HepG2 (cell line): ENCODE data around the gene PBX1. TPM values are rescaled to one million over a fixed set of nuclear protein-coding genes. Genes with fewer than 3 reads are reported as not detected.

Experiments used
- ATAC-seq: fragments of 200-7000 bp; cut with Tn5 transposase; 3 replicates; pipeline ENCODE4 v1.9.1; 2020; ENCODE audit warnings: mild to moderate bottlenecking, moderate library complexity
- BruUV-seq: library from RNA; stranded (reverse); fragments of 400-500 nt; replicated peaks from 2 replicates; lab custom pipeline; 2021; lab: Mats Ljungman, UMichigan
- CTCF ChIA-PET: fragments of 300-600 bp; formaldehyde crosslinking; extraction: SDS; loops from one replicate; lab custom pipeline; 2021; ENCODE audit warnings: low total read pairs, inconsistent platforms, low intra/inter-chr PET ratio; lab: Yijun Ruan, JAX
- POLR2A ChIA-PET: fragments of 350-600 bp; sonication (Branson Sonifier 250); formaldehyde crosslinking; loops from one replicate; lab custom pipeline; 2020; ENCODE audit warnings: antibody characterized with exemption, inconsistent platforms; lab: Yijun Ruan, JAX
- DNase-seq: peaks from one replicate; pipeline ENCODE4 v3.0.0-alpha.2; 2015; ENCODE audit warnings: low spot score
- FAIRE-seq: peaks from 3 replicates; lab custom pipeline; 2011; peaks lifted over from hg19 to GRCh38; lab: Jason Lieb, UNC
- H2AFZ ChIP-seq: one replicate; pipeline ENCODE4 v1.6.1; 2011; ENCODE audit warnings: low read length, inconsistent platforms
- H3K27ac ChIP-seq: fragments of 300-600 bp; 3 replicates; pipeline ENCODE4 v1.8.0; 2011; ENCODE audit warnings: mixed run types, mild to moderate bottlenecking, mixed read lengths, low read length, inconsistent platforms; ENCODE audit not compliant: insufficient read depth; ENCODE audit errors: extremely low read length
- H3K27me3 ChIP-seq, 2 experiments: fragments of 200-600 bp in 1 of 2; 2 replicates in 1 of 2; 3 replicates in 1 of 2; pipeline versions ENCODE4 v1.6.0 to v1.8.0; 2011; ENCODE audit warnings: low read length in 2 of 2, mild to moderate bottlenecking in 2 of 2, moderate library complexity in 2 of 2, inconsistent platforms in 1 of 2; ENCODE audit not compliant: insufficient read depth in 2 of 2, control insufficient read depth in 1 of 2
- H3K36me3 ChIP-seq, 2 experiments: fragments of 200-600 bp in 1 of 2; replicated peaks in 1 of 2; 2 replicates in 1 of 2; 3 replicates in 1 of 2; pipeline versions ENCODE4 v1.5.1 to v1.8.0; 2011; ENCODE audit warnings: low read length in 2 of 2, inconsistent platforms in 1 of 2; ENCODE audit not compliant: insufficient read depth in 2 of 2, control insufficient read depth in 1 of 2
- H3K4me1 ChIP-seq: 2 replicates; pipeline ENCODE4 v1.5.1; 2012; ENCODE audit warnings: low read length, inconsistent platforms; ENCODE audit not compliant: insufficient read depth
- H3K4me2 ChIP-seq: 2 replicates; pipeline ENCODE4 v1.6.0; 2011; ENCODE audit warnings: low read depth, low read length, inconsistent platforms
- H3K4me3 ChIP-seq, 3 experiments: fragments of 200-600 bp in 1 of 3; sonication (generic), shearing (Covaris generic) in 1 of 3; replicated peaks in 1 of 3; 2 replicates each; pipeline ENCODE4 v1.5.1; 2011 to 2016; ENCODE audit warnings: low read length in 3 of 3, inconsistent platforms in 2 of 3, low read depth in 2 of 3, mild to moderate bottlenecking in 2 of 3, control low read depth in 1 of 3, mixed read lengths in 1 of 3; ENCODE audit not compliant: insufficient read depth in 1 of 3
- H3K79me2 ChIP-seq: one replicate; pipeline ENCODE4 v1.6.1; 2011; ENCODE audit warnings: low read length, inconsistent platforms; ENCODE audit not compliant: insufficient read depth
- H3K9ac ChIP-seq: 2 replicates; pipeline ENCODE4 v1.6.0; 2011; ENCODE audit warnings: mild to moderate bottlenecking, low read depth, low read length, inconsistent platforms; ENCODE audit not compliant: insufficient read depth
- H3K9me3 ChIP-seq: 2 replicates; pipeline ENCODE4 v1.5.1; 2012; ENCODE audit warnings: mild to moderate bottlenecking, low read length
- H4K20me1 ChIP-seq: 2 replicates; pipeline ENCODE4 v1.6.0; 2011; ENCODE audit warnings: inconsistent platforms, mild to moderate bottlenecking, low read length, moderate library complexity; ENCODE audit not compliant: insufficient read depth
- AGO1 ChIP-seq: fragments of 200-400 bp; formaldehyde crosslinking; IDR thresholded peaks from 2 replicates; pipeline ENCODE4 v1.6.1; 2017; ENCODE audit warnings: mild to moderate bottlenecking, low read depth, low read length, moderate library complexity; ENCODE audit not compliant: poor library complexity, severe bottlenecking
- ATAD3A ChIP-seq: sonication (generic); formaldehyde crosslinking; IDR thresholded peaks from 2 replicates; pipeline ENCODE4 v1.4.0; 2020; ENCODE audit warnings: missing genetic modification reagents
- ATF5 ChIP-seq: sonication (generic); formaldehyde crosslinking; IDR thresholded peaks from 2 replicates; pipeline ENCODE4 v1.4.0; 2020; ENCODE audit warnings: mild to moderate bottlenecking, low read depth, missing genetic modification reagents
- KDM5B ChIP-seq: sonication (generic); formaldehyde crosslinking; IDR thresholded peaks from 2 replicates; pipeline ENCODE4 v1.4.0; 2020; ENCODE audit warnings: missing genetic modification reagents, mild to moderate bottlenecking, borderline replicate concordance
- PITX1 ChIP-seq: sonication (generic); formaldehyde crosslinking; IDR thresholded peaks from 2 replicates; pipeline ENCODE4 v1.5.1; 2020; ENCODE audit warnings: mild to moderate bottlenecking, missing genetic modification reagents
- PTBP1 ChIP-seq: fragments of 200-400 bp; formaldehyde crosslinking; IDR thresholded peaks from 2 replicates; pipeline ENCODE4 v1.6.1; 2018; ENCODE audit warnings: low read length, low read depth; ENCODE audit not compliant: poor library complexity, severe bottlenecking
- SP1 ChIP-seq, 2 experiments: fragments of 450-650 bp in 1 of 2; sonication (generic) in 1 of 2; formaldehyde crosslinking in 1 of 2; IDR thresholded peaks; 2 replicates each; pipeline versions ENCODE4 v1.4.0 to v1.6.1; 2016 to 2020; ENCODE audit warnings: missing genetic modification reagents in 1 of 2
- SRY ChIP-seq: sonication (generic); formaldehyde crosslinking; IDR thresholded peaks from 2 replicates; pipeline ENCODE4 v1.8.0; 2022; ENCODE audit warnings: mild to moderate bottlenecking, missing genetic modification reagents
- ZNF432 ChIP-seq: sonication (generic); formaldehyde crosslinking; IDR thresholded peaks from 2 replicates; pipeline ENCODE4 v1.5.0; 2020; ENCODE audit warnings: missing genetic modification reagents, mild to moderate bottlenecking, borderline replicate concordance
- WGBS: methylation state at CpG from one replicate; pipeline ENCODE4 v1.1.6; 2017; ENCODE audit warnings: low lambda C conversion rate; 5-methylcytosine and 5-hydroxymethylcytosine counted together
- in situ Hi-C: cut with HindIII; loops from 2 replicates; pipeline ENCODE4 v1.10.0; 2017; ENCODE audit warnings: low pct_unique_long_range_greater_than_20kb; ENCODE audit not compliant: extremely low pct_ligation_motif_present
- intact Hi-C: fragments of 100-400 bp; cut with micrococcal nuclease; formaldehyde crosslinking; loops from one replicate; pipeline ENCODE4 v1.10.0; 2022; ENCODE audit not compliant: unreplicated experiment
- polyA plus RNA-seq, 8 experiments: library from polyadenylated mRNA; depleted of rRNA in 3 of 8; stranded (reverse) in 7 of 8; unstranded in 1 of 8; fragments of >200 nt; fragmentation: Illumina TruSeq in 4 of 8; extraction: Trizol in 4 of 8; gene quantifications; 2 replicates each; pipeline versions ENCODE4 v1.2.1 to v1.2.3, GENCODE V29; 2011 to 2016; ENCODE audit warnings: low read depth in 4 of 8, missing spikeins in 1 of 8, mixed read lengths in 1 of 8; ENCODE audit not compliant: insufficient read depth in 1 of 8
- total RNA-seq, 5 experiments: library from RNA; depleted of rRNA; stranded (reverse); fragments of >200 nt; fragmentation: Illumina TruSeq; extraction: Trizol; gene quantifications; 2 replicates each; pipeline ENCODE4 v1.2.3, GENCODE V29; 2016; ENCODE audit warnings: low read depth in 1 of 5
- TF ChIP-seq, protein P1 (sequence below): sonication (generic); formaldehyde crosslinking; IDR thresholded peaks from 2 replicates; pipeline ENCODE4 v1.4.0; 2020; ENCODE audit warnings: missing genetic modification reagents
- TF ChIP-seq, protein P2 (sequence below): sonication (generic); formaldehyde crosslinking; IDR thresholded peaks from 2 replicates; pipeline ENCODE4 v1.4.0; 2020; ENCODE audit warnings: missing genetic modification reagents

The PBX1 gene
- total and polyA plus RNA-seq, 2 of the 13 experiments (the other 11 are each of a cell fraction or from before 2014, with no cell fraction given) = 0.24 TPM; not detected in 1

DNA sequence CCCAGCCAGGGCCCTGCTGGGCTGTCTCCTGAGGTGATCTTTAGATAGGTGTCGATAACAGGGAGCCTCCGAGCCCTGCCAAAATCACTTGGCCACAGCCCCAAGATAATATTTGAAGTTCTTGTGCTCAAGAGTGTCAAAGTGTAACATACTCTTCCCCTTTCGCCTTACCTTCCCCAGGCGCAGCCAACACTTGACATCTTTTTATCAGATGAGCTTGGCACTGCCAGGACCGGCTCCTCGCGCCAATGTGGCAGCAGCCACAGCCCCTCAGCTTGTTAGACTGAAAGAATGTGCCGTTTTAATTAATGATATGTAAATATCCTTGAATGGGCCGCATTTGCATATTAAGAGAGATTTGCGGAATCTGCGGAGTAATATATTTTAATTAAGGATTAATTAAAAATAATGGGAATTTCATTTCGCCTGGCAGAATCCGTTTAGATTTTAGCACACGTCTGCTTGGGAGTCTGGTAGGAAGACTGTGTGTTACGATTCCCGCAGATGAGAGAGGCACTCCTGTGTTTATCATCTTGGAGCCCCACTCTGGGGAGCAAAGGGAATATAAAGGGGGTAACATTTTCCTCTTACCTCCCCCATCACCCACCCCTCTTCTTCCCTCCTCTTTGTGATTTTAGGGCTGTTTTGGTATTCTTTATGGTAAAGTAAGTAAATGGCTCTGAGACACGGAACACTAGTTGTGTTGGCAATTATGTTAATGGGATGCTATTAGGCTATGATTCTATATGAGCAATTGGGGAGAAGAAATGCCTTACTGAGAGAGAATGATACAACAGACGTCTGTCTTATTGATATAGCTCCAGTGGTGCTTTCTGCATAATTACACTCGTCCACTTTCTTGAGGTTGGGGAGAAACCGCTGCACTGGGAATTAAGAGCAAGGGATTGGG, 109.8 kb downstream of the PBX1 start:
- Histone ChIP-seq H3K4me1 (no peaks in the 10 kb centered on the region), H3K27me3 (no peaks in the 10 kb centered on the region), H3K9ac (no peak overlapping the region), H4K20me1 (0 out of 2 replicates have a peak, but pooled peaks cover 3% of the 10 kb centered on the region), H3K4me3 (no peak overlapping the region), H3K79me2 (no peaks in the 10 kb centered on the region), H3K9me3 (no peaks in the 10 kb centered on the region), H3K27ac (no peak overlapping the region), H3K36me3 (no peaks in the 10 kb centered on the region), H2AFZ (no peak overlapping the region), H3K4me2 (no peak overlapping the region)
- ATAC-seq = no peak
- ChIA-PET CTCF (no interaction called here), POLR2A (no interaction called here)
- TF ChIP-seq ATF5 = no peak
- no peak for TF ChIP-seq PITX1 (CRISPR knock-in tag)
- no peak for TF ChIP-seq ZNF432 (CRISPR knock-in tag)
- TF ChIP-seq, protein P1, sequence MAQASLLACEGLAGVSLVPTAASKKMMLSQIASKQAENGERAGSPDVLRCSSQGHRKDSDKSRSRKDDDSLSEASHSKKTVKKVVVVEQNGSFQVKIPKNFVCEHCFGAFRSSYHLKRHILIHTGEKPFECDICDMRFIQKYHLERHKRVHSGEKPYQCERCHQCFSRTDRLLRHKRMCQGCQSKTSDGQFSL (CRISPR knock-in tag) = no peak
- TF ChIP-seq ATAD3A (CRISPR knock-in tag) = no peak
- no peak for TF ChIP-seq KDM5B (CRISPR knock-in tag)
- TF ChIP-seq SP1 (IDR thresholded peaks at IDR 0.05) = no peak
- TF ChIP-seq SP1 (CRISPR knock-in tag; IDR thresholded peaks at IDR 0.05) = no peak
- TF ChIP-seq SRY (CRISPR knock-in tag) = no peak
- TF ChIP-seq, protein P2, sequence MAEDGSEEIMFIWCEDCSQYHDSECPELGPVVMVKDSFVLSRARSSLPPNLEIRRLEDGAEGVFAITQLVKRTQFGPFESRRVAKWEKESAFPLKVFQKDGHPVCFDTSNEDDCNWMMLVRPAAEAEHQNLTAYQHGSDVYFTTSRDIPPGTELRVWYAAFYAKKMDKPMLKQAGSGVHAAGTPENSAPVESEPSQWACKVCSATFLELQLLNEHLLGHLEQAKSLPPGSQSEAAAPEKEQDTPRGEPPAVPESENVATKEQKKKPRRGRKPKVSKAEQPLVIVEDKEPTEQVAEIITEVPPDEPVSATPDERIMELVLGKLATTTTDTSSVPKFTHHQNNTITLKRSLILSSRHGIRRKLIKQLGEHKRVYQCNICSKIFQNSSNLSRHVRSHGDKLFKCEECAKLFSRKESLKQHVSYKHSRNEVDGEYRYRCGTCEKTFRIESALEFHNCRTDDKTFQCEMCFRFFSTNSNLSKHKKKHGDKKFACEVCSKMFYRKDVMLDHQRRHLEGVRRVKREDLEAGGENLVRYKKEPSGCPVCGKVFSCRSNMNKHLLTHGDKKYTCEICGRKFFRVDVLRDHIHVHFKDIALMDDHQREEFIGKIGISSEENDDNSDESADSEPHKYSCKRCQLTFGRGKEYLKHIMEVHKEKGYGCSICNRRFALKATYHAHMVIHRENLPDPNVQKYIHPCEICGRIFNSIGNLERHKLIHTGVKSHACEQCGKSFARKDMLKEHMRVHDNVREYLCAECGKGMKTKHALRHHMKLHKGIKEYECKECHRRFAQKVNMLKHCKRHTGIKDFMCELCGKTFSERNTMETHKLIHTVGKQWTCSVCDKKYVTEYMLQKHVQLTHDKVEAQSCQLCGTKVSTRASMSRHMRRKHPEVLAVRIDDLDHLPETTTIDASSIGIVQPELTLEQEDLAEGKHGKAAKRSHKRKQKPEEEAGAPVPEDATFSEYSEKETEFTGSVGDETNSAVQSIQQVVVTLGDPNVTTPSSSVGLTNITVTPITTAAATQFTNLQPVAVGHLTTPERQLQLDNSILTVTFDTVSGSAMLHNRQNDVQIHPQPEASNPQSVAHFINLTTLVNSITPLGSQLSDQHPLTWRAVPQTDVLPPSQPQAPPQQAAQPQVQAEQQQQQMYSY (CRISPR knock-in tag) = no peak
- TF ChIP-seq PTBP1 = no peak
- TF ChIP-seq AGO1 = no peak
- no peak for DNase-seq
- in situ Hi-C loops (no loop called here), intact Hi-C loops (no loop called here)
- no peak for FAIRE-seq
- WGBS = 65% methylated on average over 20 of the region's 20 CpGs
- BruUV-seq = no TSS peak
